Measurements from ENCODE around the gene PGAP1. TPM values are rescaled to one million over a fixed set of nuclear protein-coding genes. Genes with fewer than 3 reads are reported as not detected.
"Not testable (repeated sequence)": the region's sequence is repeated elsewhere in the genome, so short reads cannot be mapped to it uniquely, and the experiment has no call there.

Gene PGAP1
- total RNA-seq, 2 experiments from 2014 or later, result 39.0 to 42.0 TPM

DNA sequence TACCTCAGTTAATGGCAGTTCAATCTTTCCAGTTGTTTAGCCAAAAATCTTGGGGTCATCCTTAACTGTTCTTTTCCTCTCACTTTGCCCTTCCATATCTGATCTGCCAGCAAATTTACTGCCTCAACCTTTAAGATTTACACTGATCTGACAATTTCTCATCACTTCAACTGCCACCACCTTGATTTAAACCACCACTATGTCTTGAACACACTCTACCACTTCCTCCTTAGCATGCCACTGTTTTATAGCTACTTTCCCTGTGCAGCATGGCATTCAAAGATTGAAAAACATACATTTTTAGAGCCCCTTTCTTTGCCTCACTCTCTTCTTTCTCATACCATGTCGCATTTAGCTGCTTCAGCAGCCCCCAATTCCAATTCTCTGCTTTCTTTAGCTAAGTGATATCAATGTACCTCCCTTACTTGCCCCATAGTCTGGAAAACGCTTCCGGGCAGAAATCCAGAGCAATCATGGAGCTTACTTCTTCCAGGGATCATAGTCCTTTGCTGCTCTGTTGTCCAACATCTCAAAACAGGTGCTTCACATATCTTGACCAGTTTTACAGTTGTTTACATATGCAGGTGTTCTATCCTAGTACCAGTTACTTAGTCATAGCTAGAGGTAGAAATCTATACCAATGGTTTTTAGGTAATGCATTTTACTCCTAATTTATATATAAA lies 10.9 kb downstream of the PGAP1 start:
- ChIA-PET CTCF (interaction anchor here (1.0 to 1.2 kb wide), 3 partner anchors 12 to 16 kb away, joined by 3 to 7 read pairs (median 4); no protein-coding TSS in a partner anchor), POLR2A (interaction anchor here (0.8 to 1.2 kb wide), 2 partner anchors 12 to 46 kb away, joined by 3 to 12 read pairs; no protein-coding TSS in a partner anchor)
- DNase-seq, result peak; percentile 36
- Mint-ChIP-seq H3K4me3 (peak overlapping the region; percentile 56), H3K4me1 (peaks cover 63% of the 10 kb centered on the region), H3K9me3 (peaks cover 28% of the 10 kb centered on the region), H3K27ac (peak overlapping the region; percentile 97), H3K27me3 (no peaks in the 10 kb centered on the region), H3K36me3 (ENCODE audit: low read depth) (peaks cover 83% of the 10 kb centered on the region)

DNA sequence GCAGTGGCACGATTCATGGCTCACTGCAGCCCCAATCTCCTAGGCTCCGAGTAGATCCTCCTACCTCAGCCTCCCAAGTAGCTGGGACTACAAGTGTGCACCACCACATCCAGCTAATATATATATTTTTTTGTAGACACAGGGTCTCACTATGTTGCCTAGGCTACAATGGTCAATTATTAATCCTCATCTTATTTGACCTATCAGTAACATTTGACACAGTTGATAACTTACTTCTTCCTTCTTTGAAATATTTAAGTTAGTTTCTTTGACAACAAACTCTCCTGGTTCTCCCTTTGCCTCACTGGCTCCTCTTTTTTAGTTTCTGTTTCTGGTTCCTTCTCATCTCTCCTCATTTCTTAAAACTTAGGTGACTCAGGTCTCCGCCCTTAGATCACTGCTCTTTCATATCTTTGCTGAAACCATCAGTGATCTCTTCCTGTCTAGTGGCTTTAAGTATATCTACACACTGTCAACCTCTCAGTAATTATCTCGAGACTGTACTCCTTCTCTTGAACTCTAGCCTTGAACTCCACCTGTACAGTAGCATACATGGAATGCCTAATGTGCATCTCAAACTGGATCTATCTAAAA lies 11.5 kb downstream of the PGAP1 start:
- CTCF ChIA-PET, result interaction anchor here (1.0 to 1.2 kb wide), 4 partner anchors 11 to 17 kb away, joined by 3 to 7 read pairs (median 4); no protein-coding TSS in a partner anchor
- peaks cover 60% of the 10 kb centered on the region for H3K4me1 Mint-ChIP-seq
- DNase-seq, result peak; percentile 65

DNA sequence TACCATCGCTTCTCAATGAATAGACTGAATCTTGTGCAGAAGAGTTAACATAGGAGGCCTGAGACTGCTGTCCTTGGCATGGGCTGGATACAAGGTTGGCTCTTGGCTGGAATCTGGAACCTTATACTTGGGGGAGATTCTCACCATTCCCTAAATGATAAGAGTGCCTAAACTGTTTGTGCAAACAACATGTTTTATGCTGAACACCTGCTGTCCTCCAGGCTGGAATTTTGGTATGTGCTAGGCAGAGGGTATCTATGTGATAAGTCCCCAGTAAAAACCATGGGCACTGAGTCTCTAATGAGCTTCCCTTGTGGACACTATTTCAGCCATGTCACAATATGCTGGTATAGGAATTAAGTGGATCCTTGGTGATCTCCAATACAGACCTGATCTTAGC lies 12.8 kb downstream of the PGAP1 start:
- CTCF ChIA-PET, result no interaction called here
- Mint-ChIP-seq H3K36me3 (ENCODE audit: low read depth) (peaks cover 67% of the 10 kb centered on the region), H3K4me3 (peak overlapping the region; percentile 22), H3K9me3 (peaks cover 21% of the 10 kb centered on the region), H3K4me1 (peaks cover 47% of the 10 kb centered on the region), H3K27me3 (no peaks in the 10 kb centered on the region), H3K27ac (peak overlapping the region; percentile 97)
- POLR2A ChIA-PET, result no interaction called here
- no peak for DNase-seq

More for the DNA sequence above, 11.5 kb downstream of the PGAP1 start:
- H3K36me3 Mint-ChIP-seq (ENCODE audit: low read depth), result peaks cover 79% of the 10 kb centered on the region
- H3K27ac Mint-ChIP-seq, result peak overlapping the region; percentile 97
- no peaks in the 10 kb centered on the region for H3K27me3 Mint-ChIP-seq
- H3K9me3 Mint-ChIP-seq, result peaks cover 28% of the 10 kb centered on the region
- H3K4me3 Mint-ChIP-seq, result peak overlapping the region; percentile 56
- POLR2A ChIA-PET, result interaction anchor here (0.6 to 1.2 kb wide), 3 partner anchors 12 to 745 kb away, joined by 3 to 12 read pairs (median 3); no protein-coding TSS in a partner anchor

DNA sequence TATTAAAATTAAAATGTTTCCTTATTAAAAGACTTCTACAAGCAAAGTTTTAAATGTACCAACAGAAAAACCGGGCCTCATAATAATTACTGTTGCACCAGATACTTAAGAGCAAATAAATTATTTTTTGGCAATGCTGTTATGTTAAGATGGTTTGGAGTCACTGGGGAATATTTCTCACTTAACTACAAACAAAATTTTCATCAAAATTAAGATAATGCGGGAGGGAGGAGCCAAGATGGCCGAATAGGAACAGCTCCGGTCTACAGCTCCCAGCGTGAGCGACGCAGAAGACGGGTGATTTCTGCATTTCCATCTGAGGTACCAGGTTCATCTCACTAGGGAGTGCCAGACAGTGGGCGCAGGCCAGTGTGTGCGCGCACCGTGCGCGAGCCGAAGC lies 21.1 kb downstream of the PGAP1 start:
- Mint-ChIP-seq H3K4me1 (peaks cover 16% of the 10 kb centered on the region), H3K27ac (peak overlapping the region; percentile 54), H3K36me3 (ENCODE audit: low read depth) (peaks cover 39% of the 10 kb centered on the region)
- H3K27me3 Mint-ChIP-seq, DNase-seq, H3K4me3 Mint-ChIP-seq, H3K9me3 Mint-ChIP-seq, POLR2A ChIA-PET, CTCF ChIA-PET: not testable (repeated sequence)

DNA sequence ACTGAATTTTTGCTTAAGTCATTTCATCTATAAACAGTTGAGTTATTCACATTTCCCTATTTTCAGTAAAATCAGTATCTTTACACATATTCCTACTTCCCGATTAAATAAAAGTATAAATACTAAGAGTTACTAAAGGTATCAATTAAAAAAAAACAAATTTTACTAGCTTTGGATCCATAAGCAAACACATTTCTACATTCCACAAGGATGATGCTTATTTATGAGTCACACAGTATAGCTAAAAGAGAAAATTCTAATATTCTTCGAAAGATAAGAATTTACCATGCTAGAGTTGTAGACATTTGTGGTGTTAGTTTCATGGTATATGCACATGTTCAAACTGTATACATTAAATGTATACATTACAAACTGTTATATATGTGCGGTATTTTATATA lies 23.7 kb downstream of the PGAP1 start:
- Mint-ChIP-seq H3K36me3 (ENCODE audit: low read depth) (peaks cover 60% of the 10 kb centered on the region), H3K4me1 (peaks cover 16% of the 10 kb centered on the region), H3K27ac (no peak overlapping the region), H3K4me3 (no peak overlapping the region), H3K27me3 (no peaks in the 10 kb centered on the region), H3K9me3 (no peaks in the 10 kb centered on the region)
- ChIA-PET POLR2A (no interaction called here), CTCF (interaction anchor here (0.6 to 2.3 kb wide), 2 partner anchors 23 to 197 kb away, joined by 3 to 7 read pairs; no protein-coding TSS in a partner anchor)
- no peak for DNase-seq

DNA sequence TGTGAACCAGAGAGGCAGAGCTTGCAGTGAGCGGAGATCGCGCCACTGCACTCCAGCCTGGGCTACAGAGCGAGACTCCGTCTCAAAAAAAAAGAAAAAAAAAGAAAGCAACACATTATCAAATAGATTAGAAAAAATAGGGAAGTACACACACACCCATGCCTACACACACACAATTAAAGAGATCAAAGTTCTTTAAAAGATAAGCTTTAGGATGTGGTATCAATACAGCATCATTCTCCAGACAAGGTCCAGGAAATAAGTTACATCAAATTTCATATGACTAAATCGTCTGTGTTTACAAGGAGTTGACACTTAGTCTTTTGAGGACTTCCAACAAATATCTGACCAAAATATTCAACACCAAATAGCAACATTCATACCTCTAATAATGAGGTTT lies 25.7 kb downstream of the PGAP1 start:
- no peak overlapping the region for H3K4me3 Mint-ChIP-seq
- no peak overlapping the region for H3K27ac Mint-ChIP-seq
- DNase-seq, result no peak
- H3K9me3 Mint-ChIP-seq, result no peaks in the 10 kb centered on the region
- peaks cover 70% of the 10 kb centered on the region for H3K36me3 Mint-ChIP-seq (ENCODE audit: low read depth)
- POLR2A ChIA-PET, result no interaction called here
- CTCF ChIA-PET, result interaction anchor here (0.5 to 1.5 kb wide), 3 partner anchors 15 to 327 kb away, joined by 4 to 6 read pairs (median 4); no protein-coding TSS in a partner anchor
- no peaks in the 10 kb centered on the region for H3K27me3 Mint-ChIP-seq
- H3K4me1 Mint-ChIP-seq, result peaks cover 19% of the 10 kb centered on the region

DNA sequence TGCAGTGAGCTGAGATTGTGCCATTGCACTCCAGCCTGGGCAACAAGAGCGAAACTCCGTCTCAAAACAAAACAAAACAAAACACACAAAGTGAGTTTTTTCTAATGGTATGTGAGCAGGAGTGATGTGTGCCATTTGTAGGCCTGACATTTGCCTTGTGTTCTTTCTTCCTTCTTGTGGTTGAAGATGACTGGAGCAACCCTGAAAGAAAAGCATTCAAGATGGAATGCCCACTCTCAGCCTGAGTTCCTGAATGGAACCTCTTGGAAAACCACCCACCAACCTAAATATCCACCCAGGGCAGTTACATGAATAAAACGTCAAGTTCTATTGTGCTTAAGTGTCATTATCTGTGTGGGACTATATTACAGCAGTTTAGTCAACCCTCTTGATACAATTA lies 26.5 kb downstream of the PGAP1 start:
- no peak for DNase-seq
- no peaks in the 10 kb centered on the region for H3K27me3 Mint-ChIP-seq
- H3K36me3 Mint-ChIP-seq (ENCODE audit: low read depth), result peaks cover 72% of the 10 kb centered on the region
- POLR2A ChIA-PET, result no interaction called here
- CTCF ChIA-PET, result interaction anchor here (0.9 to 1.5 kb wide), 2 partner anchors 14 to 29 kb away, joined by 4 to 6 read pairs; no protein-coding TSS in a partner anchor
- no peak overlapping the region for H3K27ac Mint-ChIP-seq
- H3K9me3 Mint-ChIP-seq, result no peaks in the 10 kb centered on the region
- H3K4me3 Mint-ChIP-seq, result no peak overlapping the region
- peaks cover 17% of the 10 kb centered on the region for H3K4me1 Mint-ChIP-seq

DNA sequence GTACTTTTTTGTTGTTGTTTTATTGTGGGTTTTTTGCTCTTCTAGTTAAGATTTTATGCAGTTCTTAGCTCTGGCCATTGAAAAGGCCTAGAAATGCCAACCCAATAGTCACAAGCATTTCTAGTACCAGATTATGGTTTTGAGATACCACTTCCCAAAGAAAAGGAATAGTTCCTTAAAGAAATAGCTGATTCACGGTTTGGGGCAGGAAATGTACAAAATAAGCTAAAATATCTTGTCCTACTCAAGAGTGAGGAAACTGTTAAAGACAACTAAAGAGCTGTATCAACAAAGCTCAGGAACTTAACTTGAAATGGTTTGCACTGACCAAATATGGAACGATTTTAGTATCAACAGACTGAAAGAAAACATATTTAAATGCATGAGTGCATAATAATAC lies 35.4 kb downstream of the PGAP1 start:
- H3K9me3 Mint-ChIP-seq, result no peaks in the 10 kb centered on the region
- H3K27ac Mint-ChIP-seq, result no peak overlapping the region
- peaks cover 67% of the 10 kb centered on the region for H3K36me3 Mint-ChIP-seq (ENCODE audit: low read depth)
- no peak for DNase-seq
- no peak overlapping the region for H3K4me3 Mint-ChIP-seq
- ChIA-PET POLR2A (no interaction called here), CTCF (interaction anchor here (0.6 to 1.1 kb wide), 3 partner anchors 129 to 652 kb away, joined by 3 to 4 read pairs (median 3); no protein-coding TSS in a partner anchor)
- peaks cover 10% of the 10 kb centered on the region for H3K4me1 Mint-ChIP-seq
- H3K27me3 Mint-ChIP-seq, result no peaks in the 10 kb centered on the region

DNA sequence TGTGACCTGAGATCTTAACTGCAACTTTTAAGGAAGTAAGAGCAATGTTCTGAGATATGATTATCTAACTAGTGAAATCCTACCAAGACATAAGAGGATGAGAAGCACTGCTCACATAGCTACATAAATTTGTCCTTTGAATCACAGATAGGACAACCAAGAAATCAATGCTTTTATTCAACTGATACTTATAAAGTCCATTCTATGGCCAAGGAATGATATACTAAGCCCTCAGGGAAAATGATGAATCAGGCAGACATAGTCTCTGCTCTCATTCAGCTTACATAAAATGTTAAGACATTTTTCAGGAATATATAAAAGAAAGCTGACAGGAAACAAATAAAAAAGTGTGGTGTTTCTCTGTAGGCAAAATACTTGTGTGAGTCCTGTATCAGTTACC lies 39.1 kb downstream of the PGAP1 start:
- Mint-ChIP-seq H3K36me3 (ENCODE audit: low read depth) (peaks cover 72% of the 10 kb centered on the region), H3K9me3 (peaks cover 1% of the 10 kb centered on the region), H3K4me3 (no peak overlapping the region), H3K4me1 (peaks cover 10% of the 10 kb centered on the region), H3K27me3 (no peaks in the 10 kb centered on the region), H3K27ac (no peak overlapping the region)
- POLR2A ChIA-PET, result no interaction called here
- DNase-seq, result no peak
- CTCF ChIA-PET, result interaction anchor here (1.1 kb wide), 1 partner anchor 77 kb away, joined by 3 read pairs; no protein-coding TSS in a partner anchor

DNA sequence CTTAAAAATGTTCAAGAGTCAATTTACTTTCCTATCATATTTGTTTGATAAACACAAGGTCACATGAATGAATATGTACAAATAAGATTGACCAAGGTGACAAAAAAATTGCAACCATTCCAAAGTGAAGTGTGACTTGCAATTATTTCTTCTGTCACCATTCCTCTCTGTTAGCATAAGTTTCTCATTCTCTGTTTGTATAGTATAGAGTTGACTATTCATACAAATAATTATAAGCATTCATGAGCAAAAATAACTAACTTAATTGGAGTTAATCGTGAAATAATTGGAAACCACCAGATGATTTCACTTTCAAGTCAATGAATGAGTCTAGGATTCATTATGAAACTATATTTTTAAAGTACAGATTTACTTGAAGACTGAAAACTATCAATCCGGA lies 42.1 kb downstream of the PGAP1 start:
- DNase-seq, result no peak
- Mint-ChIP-seq H3K36me3 (ENCODE audit: low read depth) (peaks cover 78% of the 10 kb centered on the region), H3K4me1 (no peaks in the 10 kb centered on the region), H3K4me3 (no peak overlapping the region), H3K9me3 (peaks cover 10% of the 10 kb centered on the region), H3K27ac (no peak overlapping the region), H3K27me3 (no peaks in the 10 kb centered on the region)
- ChIA-PET CTCF (interaction anchor here (1.4 kb wide), 1 partner anchor 12 kb away, joined by 3 read pairs; no protein-coding TSS in a partner anchor), POLR2A (no interaction called here)

DNA sequence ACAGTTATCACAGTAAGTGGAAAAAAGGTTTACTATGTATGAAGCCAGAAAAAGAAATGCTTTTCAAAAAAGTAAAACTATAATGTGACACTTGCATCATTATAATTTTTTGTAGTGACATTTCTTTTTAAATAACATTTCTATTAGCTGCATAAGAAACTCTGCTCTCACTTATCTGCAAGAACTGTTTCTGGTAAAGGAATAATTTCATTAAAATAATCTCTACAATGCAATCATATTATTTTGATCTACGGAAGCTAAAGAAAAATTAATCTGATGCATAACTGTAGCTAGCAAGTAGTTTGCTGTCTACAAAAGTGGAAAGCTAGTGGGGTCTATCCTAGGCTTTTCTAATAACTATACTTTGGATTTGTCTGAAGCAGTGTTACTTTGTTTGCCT lies 50.1 kb downstream of the PGAP1 start:
- Mint-ChIP-seq H3K4me3 (no peak overlapping the region), H3K4me1 (peaks cover 42% of the 10 kb centered on the region), H3K27ac (no peak overlapping the region), H3K27me3 (no peaks in the 10 kb centered on the region), H3K9me3 (peaks cover 2% of the 10 kb centered on the region), H3K36me3 (ENCODE audit: low read depth) (peaks cover 61% of the 10 kb centered on the region)
- POLR2A ChIA-PET, result no interaction called here
- CTCF ChIA-PET, result interaction anchor here (2.1 kb wide), 1 partner anchor 20 kb away, joined by 6 read pairs; no protein-coding TSS in a partner anchor
- DNase-seq, result no peak

DNA sequence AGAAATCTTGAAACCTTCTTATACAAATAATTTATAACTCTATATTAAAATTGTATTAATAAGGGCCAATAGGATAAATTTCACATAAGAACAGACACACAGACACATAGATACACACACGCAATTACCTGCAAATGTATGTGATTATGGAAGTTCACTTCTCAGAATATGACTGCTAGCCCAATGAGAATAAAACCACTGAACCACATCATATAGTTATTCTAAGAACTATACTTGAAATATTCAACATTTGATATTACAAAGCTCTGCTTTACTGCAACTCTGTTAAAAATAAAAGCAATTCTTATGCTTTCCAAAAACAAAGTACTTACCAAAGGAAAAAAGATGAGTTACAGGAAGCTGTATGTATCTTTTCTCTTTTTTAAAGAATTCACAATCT lies 51.1 kb downstream of the PGAP1 start:
- H3K36me3 Mint-ChIP-seq (ENCODE audit: low read depth), result peaks cover 58% of the 10 kb centered on the region

DNA sequence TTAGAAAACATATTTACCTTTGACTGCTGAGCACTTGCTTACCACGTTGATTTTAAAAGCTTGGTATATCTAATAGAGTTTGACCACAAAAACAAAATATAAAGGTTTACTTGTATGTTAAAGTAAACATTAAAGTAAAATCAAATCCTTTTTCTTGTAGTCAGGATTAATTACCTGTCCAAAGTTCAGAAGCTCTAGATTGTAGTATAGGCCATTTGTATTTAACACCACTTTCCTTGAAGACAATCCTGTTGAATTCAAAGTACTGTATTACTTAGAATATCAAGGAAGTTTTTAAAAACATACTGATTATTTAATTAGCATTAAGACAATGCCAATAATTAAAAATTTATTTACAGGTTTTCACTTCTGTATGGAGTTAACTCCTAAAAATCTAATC lies 53.0 kb downstream of the PGAP1 start:
- DNase-seq, result no peak
- Mint-ChIP-seq H3K4me3 (no peak overlapping the region), H3K27me3 (no peaks in the 10 kb centered on the region), H3K4me1 (peaks cover 35% of the 10 kb centered on the region), H3K9me3 (no peaks in the 10 kb centered on the region), H3K36me3 (ENCODE audit: low read depth) (peaks cover 55% of the 10 kb centered on the region), H3K27ac (no peak overlapping the region)
- ChIA-PET POLR2A (no interaction called here), CTCF (no interaction called here)

More for the DNA sequence above, 51.1 kb downstream of the PGAP1 start:
- H3K4me1 Mint-ChIP-seq, result peaks cover 42% of the 10 kb centered on the region
- H3K27ac Mint-ChIP-seq, result peak overlapping the region; percentile 23
- ChIA-PET CTCF (interaction anchor here (2.1 kb wide), 1 partner anchor 19 kb away, joined by 6 read pairs; no protein-coding TSS in a partner anchor), POLR2A (interaction anchor here (0.6 kb wide), 1 partner anchor 99 kb away, joined by 3 read pairs; no protein-coding TSS in a partner anchor)
- H3K9me3 Mint-ChIP-seq, result no peaks in the 10 kb centered on the region
- H3K4me3 Mint-ChIP-seq, result no peak overlapping the region
- H3K27me3 Mint-ChIP-seq, result no peaks in the 10 kb centered on the region
- DNase-seq, result no peak

Data from activated CD4-positive, alpha-beta T cell treated with anti-CD3 and anti-CD28 coated beads, Interleukin-2, amount 10 ng/mL, durations not matched to agents 7 days and 5 days (primary cell).